Lung (tissue), 13 donors: ENCODE measurements around the gene CDKL4. TPM values are rescaled to one million over a fixed set of nuclear protein-coding genes. Genes with fewer than 3 reads are reported as not detected.
A peak's percentile ranks its signal among the peaks of the same experiment; 100 is the strongest.

Source experiments
- ATAC-seq: fragments of 200-7000 bp; cut with Tn5 transposase; one replicate; pipeline ENCODE4 v1.9.1; 2020; ENCODE audit warnings: moderate number of reproducible peaks; ENCODE audit not compliant: insufficient read depth, low FRiP score
- DNase-seq, 3 donors: peaks; one replicate each; pipeline ENCODE4 v3.0.0-alpha.2; 2013 to 2017
- H3K27ac ChIP-seq, 2 donors: one replicate each; pipeline ENCODE4 v1.5.1; 2013; ENCODE audit warnings: mild to moderate bottlenecking in 2 of 2, moderate library complexity in 2 of 2, control low read depth in 1 of 2, inconsistent platforms in 1 of 2, low read depth in 1 of 2, low read length in 1 of 2
- H3K27me3 ChIP-seq, 3 donors: one replicate each; pipeline ENCODE4 v1.5.1; 2013; ENCODE audit warnings: low read length in 2 of 3; ENCODE audit not compliant: control insufficient read depth in 3 of 3, insufficient read depth in 3 of 3
- H3K36me3 ChIP-seq, 4 donors: one replicate each; pipeline ENCODE4 v1.5.1; 2013; ENCODE audit warnings: low read length in 4 of 4, mild to moderate bottlenecking in 1 of 4, moderate library complexity in 1 of 4; ENCODE audit not compliant: control insufficient read depth in 4 of 4, insufficient read depth in 4 of 4
- H3K4me1 ChIP-seq, 5 donors: one replicate each; pipeline ENCODE4 v1.5.1; 2013; ENCODE audit warnings: low read length in 5 of 5, mild to moderate bottlenecking in 2 of 5, moderate library complexity in 1 of 5; ENCODE audit not compliant: control insufficient read depth in 5 of 5, insufficient read depth in 5 of 5
- H3K4me3 ChIP-seq: one replicate; pipeline ENCODE4 v1.5.1; 2013; ENCODE audit warnings: mild to moderate bottlenecking, control low read depth, moderate library complexity
- H3K9ac ChIP-seq, 2 donors: one replicate each; pipeline ENCODE4 v1.5.1; 2013; ENCODE audit warnings: low read length in 2 of 2, control low read depth in 1 of 2; ENCODE audit not compliant: insufficient read depth in 1 of 2
- H3K9me3 ChIP-seq, 4 donors: one replicate each; pipeline ENCODE4 v1.5.1; 2013; ENCODE audit warnings: low read length in 3 of 4, mild to moderate bottlenecking in 1 of 4, moderate library complexity in 1 of 4; ENCODE audit not compliant: control insufficient read depth in 4 of 4, insufficient read depth in 3 of 4
- WGBS, 2 donors: extraction: QIAGEN DNeasy Blood & Tissue Kit; methylation state at CpG; one replicate each; pipeline ENCODE4 v1.1.7; 2013; 5-methylcytosine and 5-hydroxymethylcytosine counted together
- polyA plus RNA-seq, 2 donors: library from polyadenylated mRNA; stranded (reverse); fragments of 200-250 nt; gene quantifications; one replicate each; pipeline ENCODE4 v1.2.1, GENCODE V29; 2013
- small RNA-seq: library from RNA; depleted of rRNA; stranded (forward); fragments of <200 nt; gene quantifications from one replicate; pipeline ENCODE3, GENCODE V24; 2014; ENCODE audit warnings: low replicate concordance
- total RNA-seq, 2 donors: library from RNA; depleted of rRNA in 1 of 2; stranded (reverse); fragments of >200 nt in 1 of 2; gene quantifications; one replicate each; pipeline ENCODE4 v1.2.1, GENCODE V29; 2014 to 2021
- TF ChIP-seq, protein P1 (sequence below): IDR thresholded peaks from 2 replicates; pipeline ENCODE4 v1.5.1; 2012; ENCODE audit warnings: mild to moderate bottlenecking; ENCODE audit errors: control extremely low read depth, extremely low read depth
- donor health status: control.
- donor health status: control.
- donor health status: Bipolar disorder and iron deficiency.
- donor health status: healthy.
- donor health status: DM: yes; HTN: yes; CAD: no.

Gene CDKL4
- total and polyA plus RNA-seq, 4 donors = 0.10 to 6.5 (median 1.0) TPM

GRCh38 chr2:39127973-39128372 is 115.8 kb downstream of the CDKL4 start:
- Histone ChIP-seq H3K9me3 (peaks cover 0 to 2% (median 0%) of the 10 kb centered on the region in 4 donors), H3K36me3 (no peaks in the 10 kb centered on the region), H3K27ac (no peak overlapping the region), H3K9ac (no peak overlapping the region), H3K27me3 (no peaks in the 10 kb centered on the region), H3K4me3 (no peak overlapping the region), H3K4me1 (peaks cover 0 to 24% (median 4%) of the 10 kb centered on the region in 5 donors)
- 51 to 69% methylated on average over 1 of the region's 1 CpG for WGBS, 2 donors
- no peak for ATAC-seq
- DNase-seq = peak; percentile 28 to 70 (median 49)
- TF ChIP-seq, protein P1, sequence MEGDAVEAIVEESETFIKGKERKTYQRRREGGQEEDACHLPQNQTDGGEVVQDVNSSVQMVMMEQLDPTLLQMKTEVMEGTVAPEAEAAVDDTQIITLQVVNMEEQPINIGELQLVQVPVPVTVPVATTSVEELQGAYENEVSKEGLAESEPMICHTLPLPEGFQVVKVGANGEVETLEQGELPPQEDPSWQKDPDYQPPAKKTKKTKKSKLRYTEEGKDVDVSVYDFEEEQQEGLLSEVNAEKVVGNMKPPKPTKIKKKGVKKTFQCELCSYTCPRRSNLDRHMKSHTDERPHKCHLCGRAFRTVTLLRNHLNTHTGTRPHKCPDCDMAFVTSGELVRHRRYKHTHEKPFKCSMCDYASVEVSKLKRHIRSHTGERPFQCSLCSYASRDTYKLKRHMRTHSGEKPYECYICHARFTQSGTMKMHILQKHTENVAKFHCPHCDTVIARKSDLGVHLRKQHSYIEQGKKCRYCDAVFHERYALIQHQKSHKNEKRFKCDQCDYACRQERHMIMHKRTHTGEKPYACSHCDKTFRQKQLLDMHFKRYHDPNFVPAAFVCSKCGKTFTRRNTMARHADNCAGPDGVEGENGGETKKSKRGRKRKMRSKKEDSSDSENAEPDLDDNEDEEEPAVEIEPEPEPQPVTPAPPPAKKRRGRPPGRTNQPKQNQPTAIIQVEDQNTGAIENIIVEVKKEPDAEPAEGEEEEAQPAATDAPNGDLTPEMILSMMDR = no peak

Small RNA genes within 50 kb of the gene (small RNA-seq; reads per million reads assigned to genes)
- not detected for gene RF00019
- gene RF00272 = not detected

Other genes with a start within 250 kb of the CDKL4 start
- 10 to 100 TPM; 22.4 to 97.6 TPM for gene SOS1, start 122.9 kb downstream of the CDKL4 start, total RNA-seq
- 1 to 10 TPM; 3.9 to 6.7 TPM for gene SOS1, start 122.9 kb downstream of the CDKL4 start, polyA plus RNA-seq
- 10 to 100 TPM; 38.6 to 97.9 TPM for gene MAP4K3, start 193.3 kb upstream of the CDKL4 start, total RNA-seq
- gene MAP4K3, start 193.3 kb upstream of the CDKL4 start, polyA plus RNA-seq = 10 to 100 TPM in 1 of 2 donors, 1 to 10 TPM in 1; 9.9 to 15.5 TPM